Left ventricle myocardium inferior (tissue), 1 donor: Measurements from ENCODE around the gene SLC35E2B. TPM values are rescaled to one million over a fixed set of nuclear protein-coding genes. Genes with fewer than 3 reads are reported as not detected.

Source experiments
- DNase-seq: peaks from one replicate; pipeline ENCODE4 v3.0.0-alpha.2; 2020
- H3K27ac ChIP-seq: fragments of 200-600 bp; replicated peaks from 2 replicates; pipeline ENCODE4 v1.8.0; 2021
- H3K27me3 ChIP-seq: fragments of 200-600 bp; 2 replicates; pipeline ENCODE4 v1.8.0; 2021; ENCODE audit warnings: low read depth
- H3K36me3 ChIP-seq: fragments of 200-600 bp; 2 replicates; pipeline ENCODE4 v1.8.0; 2021
- H3K4me1 ChIP-seq: fragments of 200-600 bp; 2 replicates; pipeline ENCODE4 v1.8.0; 2021
- H3K4me3 ChIP-seq: fragments of 200-600 bp; 2 replicates; pipeline ENCODE4 v1.8.0; 2021; ENCODE audit warnings: mild to moderate bottlenecking, moderate library complexity
- H3K9me3 ChIP-seq: fragments of 200-600 bp; replicated peaks from 2 replicates; pipeline ENCODE4 v1.8.0; 2021
- CTCF ChIP-seq: fragments of 200-600 bp; IDR thresholded peaks from 2 replicates; pipeline ENCODE4 v1.8.0; 2021; ENCODE audit warnings: antibody characterized with exemption, mild to moderate bottlenecking, borderline replicate concordance
- intact Hi-C: fragments of 100-400 bp; cut with micrococcal nuclease; formaldehyde crosslinking; loops from one replicate; pipeline ENCODE4 v1.11.0; 2022
- total RNA-seq: library from RNA; stranded (reverse); fragmentation: NEBNext Ultra II Directional; extraction: Animal tissue kit (Norgen Biotek cat#: 25700); gene quantifications from one replicate; pipeline ENCODE4 v1.2.1, GENCODE V29; 2021
- donor health status: DM: no; HTN: yes; CAD: no; lungs with severe emphysema.

Gene SLC35E2B
- total RNA-seq, 1 donor from 2014 or later, result 20.2 TPM

GRCh38 chr1:1687846-1688245 is 4.7 kb downstream of the SLC35E2B start:
- Histone ChIP-seq H3K27me3 (no peaks in the 10 kb centered on the region), H3K4me3 (no peak overlapping the region), H3K27ac (no peak overlapping the region), H3K9me3 (no peaks in the 10 kb centered on the region), H3K36me3 (peaks cover 3% of the 10 kb centered on the region), H3K4me1 (peaks cover 8% of the 10 kb centered on the region)
- DNase-seq, result no peak
- TF ChIP-seq CTCF, result no peak
- intact Hi-C loops, result no loop called here

GRCh38 chr1:1684031-1684681 is 8.4 kb downstream of the SLC35E2B start:
- no peaks in the 10 kb centered on the region for H3K9me3 ChIP-seq
- H3K4me3 ChIP-seq, result no peak overlapping the region
- no peak for DNase-seq
- no peaks in the 10 kb centered on the region for H3K27me3 ChIP-seq
- peaks cover 3% of the 10 kb centered on the region for H3K36me3 ChIP-seq
- no peak overlapping the region for H3K27ac ChIP-seq
- no peak for TF ChIP-seq CTCF
- peaks cover 22% of the 10 kb centered on the region for H3K4me1 ChIP-seq
- intact Hi-C loops, result no loop called here

DNA sequence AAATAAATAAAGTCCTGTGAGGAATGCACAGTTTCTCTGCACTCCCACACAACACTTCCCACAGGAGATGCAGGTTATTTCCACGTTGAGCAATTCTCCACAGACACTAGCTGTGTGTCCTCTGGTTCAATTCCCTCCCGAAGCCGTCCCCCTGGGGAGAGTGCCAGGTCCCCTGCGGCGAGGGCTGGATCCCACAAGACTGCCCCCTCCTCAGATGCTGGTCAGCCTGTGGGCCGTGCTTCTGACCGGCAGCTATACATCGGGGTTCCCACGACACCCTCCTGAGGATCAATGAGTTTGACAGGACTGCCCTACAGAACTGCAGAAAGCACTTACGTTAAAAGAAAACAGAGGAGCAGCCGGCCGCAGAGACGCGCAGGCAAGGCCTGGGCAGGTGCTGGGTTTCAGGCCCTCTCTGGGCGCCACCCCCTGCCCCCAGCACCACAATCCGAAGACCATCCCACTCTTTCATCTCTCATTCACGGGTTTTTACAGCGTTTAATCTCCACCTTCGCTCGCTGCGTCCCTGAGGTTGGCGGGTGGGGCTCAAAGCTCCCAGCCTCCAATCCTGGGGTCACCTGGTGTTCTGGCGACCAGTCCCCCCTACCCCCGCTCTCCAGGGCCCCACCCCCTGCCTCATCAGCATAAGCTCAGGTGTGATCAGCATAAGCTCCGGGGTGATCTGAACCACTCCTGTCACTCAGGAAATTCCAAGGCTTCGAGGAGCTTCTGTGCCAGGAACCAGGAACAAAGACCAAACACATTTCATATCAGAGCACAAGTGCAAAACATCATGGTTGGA is 9.3 kb downstream of the SLC35E2B start:
- H3K27ac ChIP-seq, result no peak overlapping the region
- peaks cover 3% of the 10 kb centered on the region for H3K36me3 ChIP-seq
- no peak for TF ChIP-seq CTCF
- no peaks in the 10 kb centered on the region for H3K9me3 ChIP-seq
- DNase-seq, result no peak
- H3K4me1 ChIP-seq, result peaks cover 30% of the 10 kb centered on the region
- no peaks in the 10 kb centered on the region for H3K27me3 ChIP-seq
- H3K4me3 ChIP-seq, result no peak overlapping the region
- intact Hi-C loops, result no loop called here

- Histone ChIP-seq H3K4me1 (peaks cover 36% of the 10 kb centered on the region), H3K4me3 (no peak overlapping the region), H3K9me3 (no peaks in the 10 kb centered on the region), H3K27ac (no peak overlapping the region), H3K36me3 (peaks cover 3% of the 10 kb centered on the region), H3K27me3 (no peaks in the 10 kb centered on the region)
- peak; percentile 12 for DNase-seq
- intact Hi-C loops, result no loop called here
- TF ChIP-seq CTCF, result no peak
These were observed 11.7 kb downstream of the SLC35E2B start for GRCh38 chr1:1680912-1681273.

GRCh38 chr1:1680031-1680911 is 12.3 kb downstream of the SLC35E2B start:
- DNase-seq, result peak; percentile 6
- intact Hi-C loops, result no loop called here

More at GRCh38 chr1:1680031-1680911, 12.3 kb downstream of the SLC35E2B start:
- Histone ChIP-seq H3K27me3 (no peaks in the 10 kb centered on the region), H3K4me3 (no peak overlapping the region), H3K9me3 (no peaks in the 10 kb centered on the region), H3K4me1 (peaks cover 32% of the 10 kb centered on the region), H3K27ac (no peak overlapping the region), H3K36me3 (peaks cover 3% of the 10 kb centered on the region)
- TF ChIP-seq CTCF, result no peak
